GM19351 (cell line): ENCODE data around the gene FAM186B.

Experiments
- ATAC-seq: cut with Tn5 transposase; IDR thresholded peaks from one replicate; pipeline ENCODE4 v1.9.1; 2021; ENCODE audit warnings: mild to moderate bottlenecking, moderate library complexity; ENCODE audit not compliant: unreplicated experiment

Gene FAM186B

DNA sequence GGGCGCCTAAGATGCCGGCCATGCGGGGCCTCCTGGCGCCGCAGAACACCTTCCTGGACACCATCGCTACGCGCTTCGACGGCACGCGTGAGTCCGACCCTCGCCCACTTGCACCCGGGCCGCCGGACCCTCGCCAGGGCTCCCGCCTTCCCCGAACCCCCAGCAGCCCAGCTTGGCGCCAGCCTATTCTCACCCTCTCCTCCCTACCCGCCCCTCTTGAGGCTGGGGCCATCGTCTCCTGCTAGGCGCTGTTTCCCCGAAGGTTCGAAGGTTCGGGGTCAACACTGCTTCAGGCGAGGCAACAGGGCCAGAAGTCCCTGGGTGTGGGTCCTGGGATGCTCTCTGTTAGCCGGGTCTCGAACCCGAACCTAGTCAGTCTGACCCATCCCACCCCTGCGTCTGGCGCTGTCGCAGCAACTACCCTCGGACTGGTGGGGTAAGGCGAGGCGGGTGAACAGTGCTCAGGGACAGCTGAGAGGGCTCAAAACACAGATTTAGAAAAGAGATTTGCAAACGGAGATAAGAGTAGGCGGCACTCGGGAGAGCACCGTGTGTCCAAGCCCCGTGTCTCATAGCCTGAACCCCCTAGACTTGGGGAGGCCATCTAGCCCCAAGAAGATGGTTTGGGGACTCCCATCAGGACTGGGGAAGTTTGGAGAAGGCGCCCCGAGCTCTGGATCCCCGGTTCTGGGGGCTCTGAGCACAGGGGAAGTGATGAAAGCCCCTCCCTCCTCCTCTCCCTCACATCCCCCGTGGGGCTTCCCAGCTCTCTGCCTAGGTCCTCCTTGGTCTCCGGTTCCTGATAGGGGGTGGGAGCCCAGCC lies 65.8 kb downstream of the FAM186B start:
- no peak for ATAC-seq

DNA sequence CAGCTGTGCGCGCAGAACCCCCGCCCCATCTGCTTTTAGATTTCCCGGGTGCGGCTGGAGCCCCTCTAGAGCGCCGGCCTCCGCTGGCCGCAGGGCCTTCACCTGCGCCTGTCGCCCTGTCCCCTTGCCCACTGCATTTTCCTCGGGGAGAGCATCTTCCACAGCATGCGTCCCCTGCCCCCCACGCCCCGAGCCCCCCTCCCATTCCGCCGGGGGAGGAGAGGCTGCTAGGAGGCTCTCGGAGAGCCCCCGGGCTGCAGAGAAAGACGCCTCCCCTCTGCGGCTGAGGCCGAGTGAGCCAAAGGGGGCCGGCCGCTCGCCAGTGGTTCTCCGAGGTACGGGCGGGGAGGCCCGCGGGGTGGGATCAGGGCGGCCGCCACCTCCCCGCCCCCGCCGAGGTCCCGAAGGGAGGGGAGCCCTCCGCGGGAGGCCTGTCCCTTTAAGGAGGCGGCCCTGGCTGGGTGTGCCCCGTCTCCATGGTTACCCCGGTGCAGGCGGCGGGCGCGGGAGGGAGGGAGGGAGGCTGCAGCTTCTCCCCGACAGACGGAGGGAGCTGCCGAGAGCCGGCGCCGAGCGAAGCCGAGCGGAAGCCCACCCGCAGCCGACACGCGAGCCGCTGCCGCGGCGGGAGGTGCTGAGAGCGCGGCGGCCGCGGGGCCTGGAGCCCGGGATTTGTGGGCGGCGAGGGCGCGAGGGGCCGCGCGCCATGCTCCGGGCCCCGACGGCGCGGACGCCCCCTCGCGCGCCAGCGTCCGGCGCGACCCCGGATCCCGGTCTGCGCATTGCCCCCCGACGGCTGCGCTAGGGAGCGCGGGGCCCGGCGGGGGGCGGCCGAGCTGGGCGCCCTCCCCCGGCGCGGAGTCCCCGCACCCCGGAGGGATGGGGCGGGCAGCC lies 66.7 kb downstream of the FAM186B start, which contains the start of gene KCNH3:
Gene KCNH3 (plus strand): TSS at position 521 of the 894 bp plus-strand sequence. CDS start 387 bp downstream, outside the sequence.
- ATAC-seq = no peak

DNA sequence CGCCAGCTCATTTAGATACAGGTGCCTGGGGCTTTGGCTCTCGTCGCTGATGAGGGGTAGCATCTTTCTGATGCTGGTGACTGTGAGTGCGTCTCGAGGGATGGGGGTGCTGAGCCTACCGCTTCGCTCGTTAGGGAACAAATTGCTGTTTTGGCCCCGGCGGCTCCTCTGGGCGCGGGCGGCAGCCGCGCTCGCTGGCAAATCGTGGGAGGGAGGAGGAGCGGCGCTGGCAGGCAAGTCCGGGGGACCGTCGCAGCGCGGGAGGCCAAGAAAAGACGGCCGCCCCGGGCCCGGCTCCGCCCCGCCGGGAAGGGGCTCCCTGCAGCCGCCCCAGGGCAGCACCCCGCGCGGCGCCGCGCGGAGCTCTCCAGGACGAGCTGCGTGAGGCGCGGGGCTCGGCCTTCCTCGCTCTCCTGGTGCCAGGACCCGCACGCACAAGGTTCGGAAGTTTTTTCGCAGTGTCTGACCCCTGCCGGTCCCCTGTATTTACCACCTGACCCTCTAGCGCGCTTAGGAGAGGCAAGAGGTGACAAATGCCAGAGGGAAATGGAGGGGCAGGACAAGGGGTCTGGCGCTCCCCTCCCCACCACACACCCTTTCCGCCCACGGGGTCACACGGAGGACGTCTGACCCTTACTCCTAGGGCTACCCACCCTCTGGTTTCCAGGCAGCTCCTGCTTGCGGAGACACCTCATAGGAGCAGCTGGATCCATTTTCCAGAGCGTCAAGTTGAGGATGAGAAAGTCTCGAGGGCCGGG lies 67.5 kb downstream of the FAM186B start:
- no peak for ATAC-seq
